Right lobe of liver (tissue), 4 donors: ENCODE data around the gene UBAP1L.

Experiments used
- CTCF ChIP-seq, 4 donors: fragments of 200-600 bp in 3 of 4; fragments of 450-650 bp in 1 of 4; IDR thresholded peaks; one replicate each; pipeline versions ENCODE4 v1.5.1 to v1.8.0; 2016 to 2022; ENCODE audit warnings: antibody characterized with exemption in 4 of 4, mild to moderate bottlenecking in 2 of 4
- POLR2A ChIP-seq: fragments of 450-650 bp; IDR thresholded peaks from one replicate; pipeline ENCODE4 v1.6.1; 2017; ENCODE audit warnings: antibody characterized with exemption, mild to moderate bottlenecking
- donor health status: DM: no; HTN: no; CAD: no.
- donor health status: DM: no; HTN: no; CAD: no.
- donor health status: DM: no; HTN: yes; CAD: no.

GRCh38 chr15:65083262-65083701 is 31.7 kb downstream of the UBAP1L start:
- TF ChIP-seq CTCF (IDR thresholded peaks at IDR 0.05) = peak in 1 of 4 donors; percentile 5
- no peak for TF ChIP-seq POLR2A
